OCI-LY7 (cell line): Measurements from ENCODE around the gene EXOC6B. TPM values are rescaled to one million over a fixed set of nuclear protein-coding genes. Genes with fewer than 3 reads are reported as not detected.

ENCODE experiments used
- BruUV-seq: library from RNA; stranded (reverse); fragments of 400-500 nt; replicated peaks from 2 replicates; lab custom pipeline; 2021; lab: Mats Ljungman, UMichigan
- CTCF ChIA-PET: fragments of 300-600 bp; sonication (Branson Sonifier 250); formaldehyde crosslinking; loops from one replicate; lab custom pipeline; 2022; ENCODE audit warnings: antibody characterized with exemption; ENCODE audit not compliant: unreplicated experiment; lab: Charles Lee
- POLR2A ChIA-PET: fragments of 300-600 bp; sonication (Branson Sonifier 250); formaldehyde crosslinking; loops from one replicate; lab custom pipeline; 2022; ENCODE audit warnings: antibody characterized with exemption; lab: Charles Lee
- DNase-seq: peaks from one replicate; pipeline ENCODE4 v3.0.0-alpha.2; 2015; ENCODE audit warnings: low spot score
- H2AFZ ChIP-seq: fragments of 200-600 bp; sonication (generic), shearing (Covaris generic); 2 replicates; pipeline ENCODE4 v1.6.1; 2014; ENCODE audit warnings: mild to moderate bottlenecking, antibody characterized with exemption, low read length, moderate library complexity
- H3K27ac ChIP-seq: fragments of 200-600 bp; sonication (generic); 2 replicates; pipeline ENCODE4 v1.5.1; 2014; ENCODE audit warnings: mixed run types, low read depth, mild to moderate bottlenecking, moderate library complexity, low read length, inconsistent platforms; ENCODE audit not compliant: poor library complexity, severe bottlenecking
- H3K36me3 ChIP-seq: fragments of 200-600 bp; sonication (generic); 2 replicates; pipeline ENCODE4 v1.6.1; 2014; ENCODE audit warnings: mild to moderate bottlenecking, antibody characterized with exemption, low read length, moderate library complexity, mixed read lengths; ENCODE audit not compliant: insufficient read depth
- H3K4me1 ChIP-seq: fragments of 200-600 bp; sonication (generic); 2 replicates; pipeline ENCODE4 v1.5.1; 2014; ENCODE audit warnings: mild to moderate bottlenecking, low read length; ENCODE audit not compliant: insufficient read depth, poor library complexity, severe bottlenecking
- H3K4me2 ChIP-seq: fragments of 200-600 bp; sonication (generic); 2 replicates; pipeline ENCODE4 v1.6.1; 2014; ENCODE audit warnings: mild to moderate bottlenecking, low read length
- H3K4me3 ChIP-seq: fragments of 200-600 bp; sonication (generic); 2 replicates; pipeline ENCODE4 v1.5.1; 2014; ENCODE audit warnings: mild to moderate bottlenecking, low read depth, low read length; ENCODE audit not compliant: poor library complexity, severe bottlenecking
- H3K79me2 ChIP-seq: fragments of 200-600 bp; sonication (generic); 2 replicates; pipeline ENCODE4 v1.6.1; 2016; ENCODE audit warnings: low read depth, mild to moderate bottlenecking, low read length, moderate library complexity, mixed read lengths; ENCODE audit not compliant: insufficient read depth
- H3K9me2 ChIP-seq: fragments of 200-600 bp; sonication (generic); 2 replicates; pipeline ENCODE4 v1.6.1; 2016; ENCODE audit warnings: mild to moderate bottlenecking, low read length, mixed read lengths; ENCODE audit not compliant: insufficient read depth
- H3K9me3 ChIP-seq: fragments of 200-600 bp; sonication (generic); 2 replicates; pipeline ENCODE4 v1.6.1; 2014; ENCODE audit warnings: mild to moderate bottlenecking, mixed run types, low read length, mixed read lengths
- H4K20me1 ChIP-seq: fragments of 200-600 bp; sonication (generic); 2 replicates; pipeline ENCODE4 v1.6.1; 2014; ENCODE audit warnings: mild to moderate bottlenecking, antibody characterized with exemption, low read length, moderate library complexity, mixed read lengths; ENCODE audit not compliant: insufficient read depth
- CTCF ChIP-seq: fragments of 200-600 bp; sonication (generic); conservative IDR thresholded peaks from 2 replicates; pipeline ENCODE4 v1.5.1; 2014; ENCODE audit warnings: mild to moderate bottlenecking, antibody characterized with exemption, low read length, moderate library complexity, mixed read lengths
- EZH2phosphoT487 ChIP-seq: fragments of 200-600 bp; sonication (generic); IDR thresholded peaks from 2 replicates; pipeline ENCODE4 v1.6.1; 2018; ENCODE audit warnings: low read depth, borderline replicate concordance, mild to moderate bottlenecking, mixed run types, antibody characterized with exemption, low read length, moderate library complexity, mixed read lengths
- intact Hi-C: fragments of 100-400 bp; cut with micrococcal nuclease; formaldehyde crosslinking; loops from one replicate; pipeline ENCODE4 v1.10.0; 2022; ENCODE audit not compliant: unreplicated experiment
- total RNA-seq, 2 experiments: library from RNA; depleted of rRNA in 1 of 2; stranded (reverse); fragments of >200 nt in 1 of 2; shearing (Covaris generic) in 1 of 2; gene quantifications; 2 replicates each; pipeline ENCODE4 v1.2.3, GENCODE V29; 2014 to 2022

EXOC6B gene
- total RNA-seq, 2 experiments from 2014 or later: 5.1 TPM; not detected in 1

- POLR2A ChIA-PET: interaction anchor here (0.9 kb wide), 1 partner anchor 13 kb away, joined by 3 read pairs; no protein-coding TSS in a partner anchor
- Histone ChIP-seq H3K9me3 (no peaks in the 10 kb centered on the region), H3K9me2 (no peaks in the 10 kb centered on the region), H3K27ac (no peak overlapping the region), H4K20me1 (no peaks in the 10 kb centered on the region), H3K36me3 (no peaks in the 10 kb centered on the region), H3K79me2 (no peaks in the 10 kb centered on the region), H2AFZ (no peak overlapping the region), H3K4me2 (no peak overlapping the region), H3K4me1 (no peaks in the 10 kb centered on the region), H3K4me3 (no peak overlapping the region)
- TF ChIP-seq CTCF: no peak
- no peak for DNase-seq
- CTCF ChIA-PET: no interaction called here
- intact Hi-C loops: no loop called here
- BruUV-seq: no TSS peak
Measured at GRCh38 chr2:72824224-72824842, 1.5 kb downstream of the EXOC6B start.

- intact Hi-C loops: no loop called here
Measured at GRCh38 chr2:72822794-72823193, 3.0 kb downstream of the EXOC6B start.

More at GRCh38 chr2:72822794-72823193, 3.0 kb downstream of the EXOC6B start:
- no TSS peak for BruUV-seq
- no peaks in the 10 kb centered on the region for H4K20me1 ChIP-seq
- H3K9me2 ChIP-seq: no peaks in the 10 kb centered on the region
- POLR2A ChIA-PET: interaction anchor here (0.6 kb wide), 2 partner anchors 19 to 456 kb away, joined by 3 read pairs; no protein-coding TSS in a partner anchor
- H3K4me3 ChIP-seq: no peak overlapping the region
- no peak overlapping the region for H2AFZ ChIP-seq
- CTCF ChIA-PET: no interaction called here
- no peaks in the 10 kb centered on the region for H3K36me3 ChIP-seq
- no peaks in the 10 kb centered on the region for H3K79me2 ChIP-seq
- no peak overlapping the region for H3K4me2 ChIP-seq
- no peak for TF ChIP-seq CTCF
- no peak for TF ChIP-seq EZH2phosphoT487
- no peak overlapping the region for H3K27ac ChIP-seq
- H3K9me3 ChIP-seq: no peaks in the 10 kb centered on the region
- DNase-seq: no peak
- no peaks in the 10 kb centered on the region for H3K4me1 ChIP-seq
